Body of pancreas (tissue), 4 donors: Measurements from ENCODE around the gene NTSR1.

Experiments
- CTCF ChIP-seq, 7 experiments: fragments of 450-650 bp in 4 of 7; fragments of 200-600 bp in 3 of 7; sonication (generic) in 3 of 7; IDR thresholded peaks; one replicate each; pipeline ENCODE4 v1.5.1; 2016 to 2019; ENCODE audit warnings: antibody characterized with exemption in 7 of 7
- POLR2A ChIP-seq, 3 donors: fragments of 450-650 bp; IDR thresholded peaks; one replicate each; pipeline ENCODE4 v1.6.1; 2016; ENCODE audit warnings: antibody characterized with exemption in 3 of 3, mild to moderate bottlenecking in 2 of 3

- no peak for TF ChIP-seq CTCF (IDR thresholded peaks at IDR 0.05)
- no peak for TF ChIP-seq POLR2A (IDR thresholded peaks at IDR 0.05)
These were observed 64.0 kb downstream of the NTSR1 start for GRCh38 chr20:62772619-62772989.
